Neural progenitor cell (in vitro differentiated cells): ENCODE measurements around the gene KCNIP2. TPM values are rescaled to one million over a fixed set of nuclear protein-coding genes. Genes with fewer than 3 reads are reported as not detected.

Source experiments
- DNase-seq: peaks from one replicate; pipeline ENCODE4 v3.0.0-alpha.2; 2016; ENCODE audit warnings: low spot score
- H2AFZ ChIP-seq: fragments of 200-600 bp; sonication (generic); replicated peaks from 2 replicates; pipeline ENCODE4 v1.6.1; 2016; ENCODE audit warnings: antibody characterized with exemption
- H3F3A ChIP-seq: fragments of 200-600 bp; sonication (generic); 2 replicates; pipeline ENCODE4 v1.6.1; 2016; ENCODE audit warnings: antibody characterized with exemption, low read depth
- H3K27ac ChIP-seq: fragments of 200-600 bp; sonication (generic); 2 replicates; pipeline ENCODE4 v1.5.1; 2016; ENCODE audit warnings: mild to moderate bottlenecking
- H3K27me3 ChIP-seq: fragments of 200-600 bp; sonication (generic); 2 replicates; pipeline ENCODE4 v1.6.1; 2016; ENCODE audit warnings: mild to moderate bottlenecking, moderate library complexity
- H3K36me3 ChIP-seq: fragments of 200-600 bp; sonication (generic); 2 replicates; pipeline ENCODE4 v1.5.1; 2016
- H3K4me1 ChIP-seq: fragments of 200-600 bp; sonication (generic); 2 replicates; pipeline ENCODE4 v1.6.1; 2016; ENCODE audit warnings: mixed run types
- H3K4me2 ChIP-seq: fragments of 200-600 bp; sonication (generic); 2 replicates; pipeline ENCODE4 v1.6.1; 2016
- H3K4me3 ChIP-seq: fragments of 200-600 bp; sonication (generic); 2 replicates; pipeline ENCODE4 v1.5.1; 2016
- H3K79me2 ChIP-seq: fragments of 200-600 bp; sonication (generic); 2 replicates; pipeline ENCODE4 v1.6.1; 2016; ENCODE audit warnings: low read depth
- H3K9ac ChIP-seq: fragments of 200-600 bp; sonication (generic); 2 replicates; pipeline ENCODE4 v1.6.1; 2016
- H3K9me3 ChIP-seq: fragments of 200-600 bp; sonication (generic); 2 replicates; pipeline ENCODE4 v1.5.1; 2016; ENCODE audit warnings: low read depth
- H4K20me1 ChIP-seq: fragments of 200-600 bp; sonication (generic); 2 replicates; pipeline ENCODE4 v1.6.1; 2016; ENCODE audit warnings: low read depth
- H3K27ac Mint-ChIP-seq: 3 replicates; pipeline ENCODE4 v1.8.0; 2021; ENCODE audit warnings: mixed read lengths
- H3K27me3 Mint-ChIP-seq: 2 replicates; pipeline ENCODE4 v1.8.0; 2022; ENCODE audit warnings: low read depth, mild to moderate bottlenecking, inconsistent platforms, moderate library complexity, mixed read lengths; ENCODE audit not compliant: insufficient read depth
- H3K36me3 Mint-ChIP-seq: 3 replicates; pipeline ENCODE4 v1.8.0; 2021; ENCODE audit warnings: mixed read lengths
- H3K4me1 Mint-ChIP-seq: 3 replicates; pipeline ENCODE4 v1.8.0; 2021; ENCODE audit warnings: mixed read lengths
- H3K4me3 Mint-ChIP-seq: 3 replicates; pipeline ENCODE4 v1.8.0; 2021; ENCODE audit warnings: mild to moderate bottlenecking, moderate library complexity, mixed read lengths
- H3K9me3 Mint-ChIP-seq: 3 replicates; pipeline ENCODE4 v1.8.0; 2020; ENCODE audit warnings: mixed read lengths
- EZH2 ChIP-seq: fragments of 200-600 bp; sonication (generic); IDR thresholded peaks from 2 replicates; pipeline ENCODE4 v1.6.1; 2017; ENCODE audit warnings: antibody characterized with exemption, mild to moderate bottlenecking, moderate library complexity
- EZH2phosphoT487 ChIP-seq: fragments of 200-600 bp; sonication (generic); IDR thresholded peaks from 2 replicates; pipeline ENCODE4 v1.6.1; 2017; ENCODE audit warnings: antibody characterized with exemption
- total RNA-seq: library from RNA; depleted of rRNA; stranded (reverse); fragments of >200 nt; gene quantifications from 2 replicates; pipeline ENCODE4 v1.2.3, GENCODE V29; 2015; ENCODE audit warnings: low replicate concordance
- TF ChIP-seq, protein P1 (sequence below): fragments of 200-600 bp; sonication (generic); IDR thresholded peaks from 2 replicates; pipeline ENCODE4 v1.5.1; 2017; ENCODE audit warnings: antibody characterized with exemption, mild to moderate bottlenecking

The KCNIP2 gene
- total RNA-seq, 1 donor from 2014 or later = 2.4 TPM

DNA sequence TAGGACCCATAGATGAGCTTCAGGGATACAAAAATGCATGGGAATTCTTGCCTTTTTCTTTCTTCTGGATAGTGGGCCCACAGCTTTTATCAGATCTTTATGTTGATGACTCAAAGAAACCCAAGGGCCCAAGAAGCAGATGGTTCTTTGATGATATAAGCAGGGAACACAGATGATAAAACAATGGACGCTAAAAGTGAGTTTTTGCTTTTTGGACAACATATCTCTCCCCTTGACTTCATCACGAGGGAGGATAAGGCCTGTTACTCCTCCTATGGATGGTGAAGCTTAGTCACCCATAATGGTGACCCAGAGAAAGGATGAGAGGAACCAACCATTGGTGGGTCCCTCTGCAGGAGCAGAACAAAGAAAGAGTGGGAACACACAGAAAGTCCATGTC, 18.9 kb downstream of the KCNIP2 start:
- Histone ChIP-seq H3F3A (peaks cover 7% of the 10 kb centered on the region), H3K27ac (no peak overlapping the region), H3K79me2 (peaks cover 7% of the 10 kb centered on the region), H3K4me1 (peaks cover 6% of the 10 kb centered on the region), H3K9me3 (no peaks in the 10 kb centered on the region), H3K4me3 (no peak overlapping the region), H3K9ac (no peak overlapping the region), H3K4me2 (no peak overlapping the region), H2AFZ (no peak overlapping the region), H4K20me1 (peaks cover 16% of the 10 kb centered on the region), H3K27me3 (no peaks in the 10 kb centered on the region), H3K36me3 (no peaks in the 10 kb centered on the region)
- Mint-ChIP-seq H3K27ac (peak overlapping the region; percentile 34), H3K4me1 (peaks cover under 1% of the 10 kb centered on the region), H3K9me3 (no peaks in the 10 kb centered on the region), H3K36me3 (no peaks in the 10 kb centered on the region), H3K4me3 (no peak overlapping the region), H3K27me3 (peaks cover 11% of the 10 kb centered on the region)
- TF ChIP-seq EZH2 (no peak), EZH2phosphoT487 (no peak)
- TF ChIP-seq, protein P1, sequence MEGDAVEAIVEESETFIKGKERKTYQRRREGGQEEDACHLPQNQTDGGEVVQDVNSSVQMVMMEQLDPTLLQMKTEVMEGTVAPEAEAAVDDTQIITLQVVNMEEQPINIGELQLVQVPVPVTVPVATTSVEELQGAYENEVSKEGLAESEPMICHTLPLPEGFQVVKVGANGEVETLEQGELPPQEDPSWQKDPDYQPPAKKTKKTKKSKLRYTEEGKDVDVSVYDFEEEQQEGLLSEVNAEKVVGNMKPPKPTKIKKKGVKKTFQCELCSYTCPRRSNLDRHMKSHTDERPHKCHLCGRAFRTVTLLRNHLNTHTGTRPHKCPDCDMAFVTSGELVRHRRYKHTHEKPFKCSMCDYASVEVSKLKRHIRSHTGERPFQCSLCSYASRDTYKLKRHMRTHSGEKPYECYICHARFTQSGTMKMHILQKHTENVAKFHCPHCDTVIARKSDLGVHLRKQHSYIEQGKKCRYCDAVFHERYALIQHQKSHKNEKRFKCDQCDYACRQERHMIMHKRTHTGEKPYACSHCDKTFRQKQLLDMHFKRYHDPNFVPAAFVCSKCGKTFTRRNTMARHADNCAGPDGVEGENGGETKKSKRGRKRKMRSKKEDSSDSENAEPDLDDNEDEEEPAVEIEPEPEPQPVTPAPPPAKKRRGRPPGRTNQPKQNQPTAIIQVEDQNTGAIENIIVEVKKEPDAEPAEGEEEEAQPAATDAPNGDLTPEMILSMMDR = no peak
- no peak for DNase-seq

DNA sequence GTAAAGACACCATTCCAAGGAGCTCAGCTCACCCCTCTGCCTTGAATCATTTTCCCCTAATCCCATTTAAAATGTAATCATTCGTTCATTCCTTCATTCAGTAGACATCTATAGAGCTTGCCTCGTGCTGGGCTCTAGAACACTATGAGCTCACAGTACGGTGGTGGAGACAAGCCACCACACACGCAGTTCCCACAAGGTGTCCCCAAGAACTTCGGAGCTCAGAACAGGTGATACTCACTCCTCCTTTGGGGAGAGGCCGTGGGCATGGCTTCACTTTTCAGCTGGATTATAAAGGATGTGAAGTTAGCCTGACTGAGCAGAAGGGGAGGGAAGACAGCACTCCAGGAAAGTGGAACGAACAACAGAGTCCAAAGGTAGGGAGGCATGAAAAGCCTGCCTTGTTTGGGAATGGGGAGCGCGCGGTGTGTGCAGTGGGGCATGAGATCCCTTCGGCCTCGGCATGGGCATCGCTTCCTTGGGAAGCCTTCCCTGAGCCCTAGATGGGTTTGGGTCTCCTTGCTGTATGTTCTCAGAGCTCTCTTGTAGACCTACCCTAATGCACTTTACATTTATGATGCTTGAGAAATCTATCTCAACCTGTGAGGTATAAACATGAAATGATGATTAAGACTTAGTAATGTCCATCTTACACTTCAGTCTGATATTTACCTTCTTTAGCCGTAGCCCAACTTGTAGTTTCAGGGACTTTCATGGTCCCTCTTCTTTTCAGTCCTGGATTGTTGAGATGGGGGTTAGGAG, 24.5 kb downstream of the KCNIP2 start:
- no peaks in the 10 kb centered on the region for H3K9me3 ChIP-seq
- peaks cover 20% of the 10 kb centered on the region for H3F3A ChIP-seq
- no peaks in the 10 kb centered on the region for H3K27me3 ChIP-seq
- peak overlapping the region; percentile 80 for H3K4me2 ChIP-seq
- H3K9me3 Mint-ChIP-seq = no peaks in the 10 kb centered on the region
- H3K4me1 ChIP-seq = peaks cover 14% of the 10 kb centered on the region
- peaks cover 39% of the 10 kb centered on the region for H4K20me1 ChIP-seq
- peak overlapping the region; percentile 90 for H3K4me3 Mint-ChIP-seq
- peaks cover 60% of the 10 kb centered on the region for H3K79me2 ChIP-seq
- peak overlapping the region; percentile 100 for H3K27ac Mint-ChIP-seq
- peaks cover 2% of the 10 kb centered on the region for H3K36me3 Mint-ChIP-seq
- H3K9ac ChIP-seq = no peak overlapping the region
- peaks cover 2% of the 10 kb centered on the region for H3K27me3 Mint-ChIP-seq
- H3K4me3 ChIP-seq = peak overlapping the region; percentile 94
- no peaks in the 10 kb centered on the region for H3K36me3 ChIP-seq
- peak; percentile 65 for DNase-seq
- peak overlapping the region; percentile 81 for H2AFZ ChIP-seq
- TF ChIP-seq EZH2 (no peak), EZH2phosphoT487 (no peak)
- TF ChIP-seq, protein P1 = no peak
- no peak overlapping the region for H3K27ac ChIP-seq
- peaks cover 25% of the 10 kb centered on the region for H3K4me1 Mint-ChIP-seq

GRCh38 chr10:101818119-101818871, 25.3 kb downstream of the KCNIP2 start, which contains the start of gene OGA:
TSS of gene OGA (minus strand) at chr10:101818444. CDS start at chr10:101818022, 422 bp downstream.
- H3K79me2 ChIP-seq = peaks cover 67% of the 10 kb centered on the region

More at GRCh38 chr10:101818119-101818871, 25.3 kb downstream of the KCNIP2 start, which contains the start of gene OGA:
- Histone ChIP-seq H4K20me1 (peaks cover 47% of the 10 kb centered on the region), H3K4me1 (peaks cover 22% of the 10 kb centered on the region), H3K4me3 (peak within 1 kb of the TSS; percentile 94), H3K4me2 (peak within 1 kb of the TSS; percentile 91), H3K27ac (peak within 1 kb of the TSS; percentile 100), H3K9me3 (no peaks in the 10 kb centered on the region), H3K27me3 (no peaks in the 10 kb centered on the region), H3K36me3 (peaks cover 2% of the 10 kb centered on the region), H3K9ac (peak within 1 kb of the TSS; percentile 99), H2AFZ (peak within 1 kb of the TSS; percentile 81), H3F3A (peaks cover 22% of the 10 kb centered on the region)
- no peak for TF ChIP-seq EZH2
- TF ChIP-seq, protein P1 = no peak
- no peak for TF ChIP-seq EZH2phosphoT487
- DNase-seq = peak; percentile 100
- Mint-ChIP-seq H3K4me3 (peak within 1 kb of the TSS; percentile 90), H3K36me3 (peaks cover 4% of the 10 kb centered on the region), H3K4me1 (peaks cover 32% of the 10 kb centered on the region), H3K9me3 (no peaks in the 10 kb centered on the region), H3K27ac (peak within 1 kb of the TSS; percentile 100), H3K27me3 (peaks cover 2% of the 10 kb centered on the region)
